Measurements from ENCODE around the gene PNPO.
"Not testable (repeated sequence)": the region's sequence is repeated elsewhere in the genome, so short reads cannot be mapped to it uniquely, and the experiment has no call there.

PNPO gene

DNA sequence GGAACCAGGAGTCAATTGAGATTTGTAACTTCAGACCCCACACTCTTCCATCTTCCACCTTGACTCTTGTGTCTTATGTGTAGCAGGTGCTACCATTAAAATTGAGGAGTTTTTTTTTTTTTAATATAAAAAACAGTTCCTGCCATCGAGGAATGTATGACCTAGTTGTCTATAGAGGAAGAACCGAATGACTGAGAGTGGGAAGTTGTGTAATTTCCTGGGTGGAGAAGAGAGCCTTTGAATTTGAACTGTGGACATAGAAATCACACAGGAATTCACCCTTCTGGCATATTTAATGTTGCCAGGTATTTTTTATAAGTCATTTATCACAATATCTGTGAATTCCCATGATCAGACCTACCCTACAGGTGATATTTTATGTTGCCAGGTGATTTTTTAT lies 23.4 kb upstream of the PNPO start:
- no peak for DNase-seq (ENCODE audit: low read depth)

DNA sequence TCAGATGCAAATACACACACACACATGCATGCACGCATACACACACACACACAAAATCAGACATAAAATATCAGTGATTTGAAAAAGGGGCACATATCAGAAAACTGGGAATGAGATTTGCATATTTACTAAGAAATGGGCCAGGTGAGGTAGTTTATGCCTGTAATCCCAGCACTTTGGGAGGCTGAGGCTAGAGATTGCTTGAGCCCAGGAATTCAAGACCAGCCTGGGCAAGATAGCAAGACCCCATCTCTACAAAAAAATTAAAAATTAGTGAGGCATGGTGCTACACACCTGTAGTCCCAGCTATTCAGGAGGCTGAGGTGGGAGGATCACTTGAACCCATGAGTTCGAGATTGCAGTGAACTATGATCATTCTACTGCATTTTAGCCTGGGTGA lies 22.4 kb upstream of the PNPO start:
- DNase-seq (ENCODE audit: low read depth) = no peak

DNA sequence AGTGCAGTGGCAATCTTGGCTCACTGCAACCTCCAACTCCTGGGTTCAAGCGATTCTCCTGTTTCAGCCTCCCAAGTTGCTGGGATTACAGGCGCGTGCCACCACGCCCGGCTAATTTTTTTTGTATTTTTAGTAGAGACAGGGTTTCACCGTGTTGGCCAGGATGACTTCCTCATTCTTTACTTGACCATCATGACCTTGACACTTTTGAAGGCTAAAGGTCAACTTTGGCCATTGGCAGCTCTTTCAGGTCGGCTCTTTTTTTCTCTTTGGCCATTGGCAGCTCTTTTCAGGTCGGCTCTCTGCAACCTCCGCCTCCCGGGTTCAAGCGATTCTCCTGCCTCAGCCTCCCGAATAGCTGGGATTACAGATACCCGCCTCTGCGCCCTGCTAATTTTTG lies 21.5 kb upstream of the PNPO start:
- not testable (repeated sequence) for DNase-seq (ENCODE audit: low read depth)

DNA sequence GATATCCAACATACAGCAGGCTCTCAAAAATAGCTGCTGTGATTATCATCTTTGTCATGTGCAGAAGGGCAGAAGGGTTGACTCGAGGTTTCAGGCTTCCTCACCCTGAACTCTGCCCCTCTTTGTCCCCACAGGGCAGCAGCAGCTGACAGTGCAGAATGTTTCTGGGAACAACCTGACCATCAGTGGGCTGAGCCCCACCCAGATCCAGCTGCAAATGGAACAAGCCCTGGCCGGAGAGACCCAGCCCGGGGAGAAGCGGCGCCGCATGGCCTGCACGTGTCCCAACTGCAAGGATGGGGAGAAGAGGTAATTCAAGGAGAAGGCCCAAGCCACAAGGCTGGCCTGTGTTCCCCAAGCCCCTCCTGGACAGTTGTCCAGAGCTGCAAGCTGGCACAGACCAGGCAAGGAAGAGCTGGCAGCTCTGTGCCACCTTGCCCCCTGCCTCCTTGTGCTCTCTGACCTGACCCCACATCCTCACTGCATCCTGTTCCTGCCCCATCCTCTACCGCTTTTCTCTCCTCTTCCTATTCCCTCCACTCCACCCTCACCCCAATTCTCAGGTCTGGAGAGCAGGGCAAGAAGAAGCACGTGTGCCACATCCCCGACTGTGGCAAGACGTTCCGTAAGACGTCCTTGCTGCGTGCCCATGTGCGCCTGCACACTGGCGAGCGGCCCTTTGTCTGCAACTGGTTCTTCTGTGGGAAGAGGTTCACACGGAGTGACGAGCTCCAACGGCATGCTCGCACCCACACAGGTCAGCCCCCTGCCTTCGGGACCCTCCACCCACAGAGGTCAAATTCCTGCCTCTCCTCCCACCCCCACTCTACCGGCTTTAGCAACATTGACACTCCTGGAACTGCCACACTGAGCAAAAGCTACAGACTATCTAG lies 16.3 kb upstream of the PNPO start:
- no peak for DNase-seq (ENCODE audit: low read depth)

DNA sequence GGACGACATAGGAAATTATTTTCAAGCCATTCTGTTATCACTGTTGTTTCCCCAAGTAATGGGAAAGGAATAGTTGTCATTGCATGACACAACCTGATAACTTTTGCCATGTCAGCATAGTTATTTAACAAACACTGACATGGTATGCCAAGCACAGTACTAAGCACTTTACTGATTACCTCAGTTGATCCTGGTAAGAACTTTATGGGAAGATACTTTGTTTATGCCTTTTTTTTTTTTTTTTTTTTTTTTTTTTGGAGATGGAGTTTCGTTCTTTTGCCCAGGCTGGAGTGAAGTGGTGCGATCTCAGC lies 15.7 kb upstream of the PNPO start:
- no peak for DNase-seq (ENCODE audit: low read depth)

DNA sequence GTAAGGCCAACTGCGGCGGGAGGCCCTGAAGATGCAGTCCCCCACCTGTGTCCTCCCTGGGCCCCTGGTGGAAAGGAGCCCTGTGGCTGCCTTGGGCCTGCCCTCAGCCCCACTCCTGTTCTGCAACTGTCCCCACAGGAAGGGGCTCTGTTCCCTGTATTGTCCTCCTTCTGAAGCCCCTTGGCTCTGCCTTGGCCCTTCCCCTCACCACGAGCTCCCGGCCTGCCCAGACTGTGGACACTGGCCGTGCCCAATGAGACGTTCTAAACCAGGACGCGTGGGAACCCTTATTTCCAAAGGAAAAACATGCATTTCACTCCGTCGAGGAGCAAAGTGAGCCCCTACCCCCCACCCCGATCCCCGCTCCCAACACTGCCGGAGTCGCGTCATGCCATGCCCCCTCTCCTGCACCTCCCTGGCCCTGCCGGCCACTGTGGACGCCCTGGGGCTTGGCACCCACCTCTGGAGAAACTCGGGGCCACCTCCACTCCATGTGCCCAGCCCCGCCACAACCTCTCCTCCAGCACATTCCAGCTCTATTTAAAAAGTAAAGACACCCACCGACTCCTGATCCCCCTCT lies 13.5 kb upstream of the PNPO start:
- no peak for DNase-seq (ENCODE audit: low read depth)

DNA sequence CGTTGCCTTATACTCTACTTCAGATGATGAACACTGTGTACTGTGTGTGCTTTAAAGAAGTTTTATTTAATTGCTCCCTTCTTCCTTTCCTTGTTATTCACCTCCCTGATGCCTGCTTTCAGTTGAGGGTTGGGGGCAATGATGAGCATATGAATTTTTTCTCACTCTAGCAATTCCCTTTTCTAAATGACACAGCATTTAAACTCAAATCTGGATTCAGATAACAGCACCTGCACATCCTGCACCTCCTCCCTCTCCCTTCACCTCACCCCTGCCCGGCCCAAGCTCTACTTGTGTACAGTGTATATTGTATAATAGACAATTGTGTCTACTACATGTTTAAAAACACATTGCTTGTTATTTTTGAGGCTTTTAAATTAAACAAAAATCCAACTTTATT lies 13.0 kb upstream of the PNPO start:
- no peak for DNase-seq (ENCODE audit: low read depth)

DNA sequence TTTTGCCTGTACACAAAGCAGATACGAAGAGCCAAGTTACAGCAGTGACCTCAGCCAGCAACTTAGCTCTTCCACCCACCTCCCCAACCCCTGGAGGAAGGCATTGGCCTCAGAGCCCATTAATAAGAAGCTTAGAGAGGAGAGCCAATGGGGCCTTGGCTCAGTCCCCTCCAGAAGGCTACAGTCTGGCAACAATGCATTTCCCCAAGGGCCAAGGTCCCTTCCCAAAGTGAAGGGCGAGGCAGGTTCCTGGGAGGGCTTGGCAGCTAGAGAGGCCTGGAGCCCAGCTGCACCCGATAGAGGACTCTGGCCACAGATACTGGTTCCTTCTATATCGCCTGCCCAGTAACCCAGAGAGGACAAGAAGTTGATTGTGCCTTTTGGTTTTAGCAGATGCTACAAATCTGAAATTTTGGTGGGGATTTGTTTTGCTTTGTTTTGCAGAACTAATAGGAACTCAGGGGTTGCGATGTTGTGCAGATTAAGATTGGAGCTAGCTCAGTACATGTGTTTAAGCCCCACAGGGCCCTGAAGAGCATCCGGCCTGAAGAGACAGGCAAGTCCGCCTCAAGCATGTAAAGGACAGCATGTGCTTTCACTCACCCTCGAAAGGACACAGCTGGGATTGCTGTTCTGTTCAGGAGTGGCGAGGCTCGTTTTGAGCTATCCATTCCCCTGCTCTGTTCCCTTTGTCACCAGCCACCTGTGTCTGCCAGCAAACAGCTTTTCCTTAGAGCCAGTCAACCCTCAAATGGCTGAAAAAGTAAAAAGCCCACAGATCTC lies 12.0 kb upstream of the PNPO start:
- DNase-seq (ENCODE audit: low read depth) = no peak

DNA sequence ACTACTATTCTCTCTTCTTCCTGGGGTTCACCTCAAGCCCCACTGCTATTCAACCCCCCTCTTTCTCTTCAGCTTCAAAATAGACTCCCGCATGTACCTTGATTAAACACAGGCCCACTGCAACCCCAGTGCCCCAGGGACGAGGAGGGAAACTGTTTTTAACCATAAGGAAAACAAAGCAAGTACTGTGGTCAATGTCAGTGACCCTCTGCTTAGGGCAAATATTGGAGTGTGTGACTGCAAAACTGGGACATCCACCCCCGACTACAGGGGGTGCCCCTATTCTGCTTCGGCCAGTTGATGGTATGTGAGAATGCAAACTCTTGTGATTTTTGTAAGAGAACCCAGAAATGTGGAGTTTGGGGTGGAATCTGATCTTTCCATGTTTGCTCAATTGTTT lies 9.5 kb upstream of the PNPO start:
- no peak for DNase-seq (ENCODE audit: low read depth)

DNA sequence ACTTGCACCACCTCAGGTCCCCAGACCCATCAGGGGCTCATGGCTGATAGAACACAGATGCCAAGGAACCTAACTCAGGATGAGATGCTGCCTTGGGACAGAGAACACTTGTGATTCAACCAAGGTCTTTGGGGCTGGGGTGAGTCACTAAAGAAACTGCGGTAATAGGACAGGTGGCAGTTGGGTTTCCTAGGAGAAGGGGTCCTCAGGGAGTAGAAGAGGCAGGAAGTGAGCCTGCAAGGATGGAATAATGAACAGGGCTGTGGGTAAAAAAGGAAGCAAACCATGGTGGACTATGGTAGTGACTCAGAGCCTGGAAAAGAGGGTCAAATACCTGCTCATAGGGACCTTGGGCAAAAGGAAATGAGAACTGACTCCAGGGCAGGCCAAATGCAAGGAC lies 6.5 kb upstream of the PNPO start:
- no peak for DNase-seq (ENCODE audit: low read depth)

DNA sequence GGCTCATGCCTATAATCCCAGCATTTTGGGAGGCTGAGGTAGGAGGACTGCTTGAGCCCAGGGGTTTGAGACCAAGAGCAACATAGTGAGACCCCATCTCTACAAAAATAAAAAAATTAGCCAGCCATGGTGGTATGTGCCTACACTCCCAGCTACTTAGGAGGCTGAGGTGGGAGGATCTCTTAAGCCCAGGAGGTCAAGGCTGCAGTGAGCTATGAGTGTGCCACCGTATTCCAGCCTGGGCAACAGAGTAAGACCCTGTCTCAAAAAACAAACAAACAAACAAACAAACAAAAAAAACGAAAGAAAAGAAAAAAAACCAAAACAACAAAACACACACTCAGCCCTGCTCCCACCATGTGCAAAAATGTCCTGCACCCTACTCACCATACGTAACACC lies 5.9 kb upstream of the PNPO start:
- DNase-seq (ENCODE audit: low read depth) = not testable (repeated sequence)

DNA sequence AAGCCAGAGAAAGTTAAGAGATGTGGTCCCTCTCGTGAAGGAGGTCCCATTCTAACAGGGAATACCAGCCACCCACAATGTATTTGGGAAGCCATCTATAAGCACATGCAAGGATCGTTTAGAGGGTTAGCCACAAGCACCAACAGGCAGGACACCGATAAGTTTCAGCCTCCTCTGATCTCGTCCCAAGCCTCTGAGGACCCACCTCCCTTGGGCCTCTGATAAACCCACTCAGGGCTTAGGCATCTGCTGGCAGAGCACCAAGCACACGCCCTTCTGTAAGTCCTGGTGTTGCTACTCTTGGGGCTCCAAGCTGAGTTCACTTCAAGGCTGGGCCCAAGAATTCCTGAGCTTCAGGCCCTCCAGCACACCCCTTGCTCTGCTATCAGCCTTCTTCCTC lies 5.4 kb upstream of the PNPO start:
- DNase-seq (ENCODE audit: low read depth) = no peak

DNA sequence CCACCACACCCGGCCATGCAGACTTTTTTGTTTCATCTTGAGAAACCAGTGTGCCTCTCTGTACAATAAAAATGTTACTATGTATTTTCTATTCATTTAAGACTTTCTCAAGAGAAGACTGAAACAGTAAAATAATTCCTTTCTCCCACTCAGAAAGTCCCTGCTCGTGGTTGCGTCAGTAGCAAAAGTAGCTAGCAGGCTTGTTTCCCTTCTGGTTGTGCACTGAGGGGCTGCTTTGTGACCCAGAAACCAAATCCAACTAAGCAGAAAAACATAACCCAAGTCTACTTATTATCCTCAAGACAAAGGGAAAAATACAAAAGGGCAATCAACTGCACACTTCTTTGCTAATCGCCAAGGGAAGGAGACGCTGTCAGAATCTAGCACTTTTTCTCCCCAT lies 3.4 kb upstream of the PNPO start:
- DNase-seq (ENCODE audit: low read depth) = no peak

DNA sequence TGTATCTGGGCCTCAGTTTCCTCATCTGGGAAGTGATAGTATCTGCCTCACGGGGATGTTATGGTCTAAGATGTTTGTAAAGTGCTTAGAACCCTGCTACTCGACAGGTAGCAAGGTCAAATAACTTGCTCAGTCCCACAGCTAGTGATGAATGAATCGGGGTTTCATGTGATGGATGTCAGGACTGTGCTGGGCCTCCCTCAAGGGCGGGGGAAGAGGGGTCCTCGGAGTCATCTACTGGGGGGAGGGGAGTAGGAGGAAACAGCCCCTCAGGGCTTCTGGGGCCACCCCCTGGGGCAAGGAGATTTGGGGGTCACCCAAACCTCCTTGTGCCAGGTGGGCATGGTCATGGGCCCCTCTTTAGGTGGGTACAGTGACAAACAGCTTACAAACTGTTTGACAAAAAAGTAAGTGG lies 732 bp downstream of the PNPO start:
- no peak for DNase-seq (ENCODE audit: low read depth)

DNA sequence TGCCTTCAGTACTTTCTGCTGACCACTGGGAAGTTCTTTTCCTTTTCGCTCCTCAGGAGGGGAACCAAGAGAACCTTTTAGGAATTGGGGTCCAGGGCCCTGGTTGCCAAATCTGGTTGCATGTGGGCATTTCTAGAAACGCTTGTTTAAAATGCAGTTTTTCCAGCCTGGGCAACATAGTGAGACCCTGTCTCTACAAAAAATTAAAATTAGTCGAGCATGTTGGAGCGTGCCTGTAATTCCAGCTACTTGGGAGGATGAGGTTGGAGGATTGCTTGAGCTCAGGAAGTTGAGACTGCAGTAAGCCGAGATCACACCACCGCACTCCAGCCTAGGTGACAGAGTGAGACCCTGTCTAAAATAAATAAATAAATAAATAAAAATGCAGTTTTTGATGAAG lies 1.2 kb downstream of the PNPO start:
- no peak for DNase-seq (ENCODE audit: low read depth)

DNA sequence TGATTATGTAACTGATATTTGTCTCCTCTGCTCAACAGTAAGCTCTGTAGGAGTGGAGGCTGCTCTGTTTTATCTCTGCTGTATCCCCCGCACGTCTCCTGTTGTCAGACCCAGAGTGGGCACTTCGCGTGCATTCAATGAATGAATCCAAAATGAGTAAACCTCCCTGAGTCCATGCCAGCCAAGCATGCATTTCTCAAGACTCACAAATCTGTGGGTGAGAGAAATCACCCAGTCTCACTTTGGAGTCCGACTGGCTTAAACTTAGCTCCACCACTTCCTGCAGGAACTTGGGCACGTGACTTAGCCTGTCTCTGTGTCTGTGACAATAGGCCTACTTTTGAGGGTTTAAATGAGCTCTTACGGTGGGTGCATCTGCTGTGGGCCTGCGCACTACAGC lies 3.7 kb downstream of the PNPO start:
- no peak for DNase-seq (ENCODE audit: low read depth)

DNA sequence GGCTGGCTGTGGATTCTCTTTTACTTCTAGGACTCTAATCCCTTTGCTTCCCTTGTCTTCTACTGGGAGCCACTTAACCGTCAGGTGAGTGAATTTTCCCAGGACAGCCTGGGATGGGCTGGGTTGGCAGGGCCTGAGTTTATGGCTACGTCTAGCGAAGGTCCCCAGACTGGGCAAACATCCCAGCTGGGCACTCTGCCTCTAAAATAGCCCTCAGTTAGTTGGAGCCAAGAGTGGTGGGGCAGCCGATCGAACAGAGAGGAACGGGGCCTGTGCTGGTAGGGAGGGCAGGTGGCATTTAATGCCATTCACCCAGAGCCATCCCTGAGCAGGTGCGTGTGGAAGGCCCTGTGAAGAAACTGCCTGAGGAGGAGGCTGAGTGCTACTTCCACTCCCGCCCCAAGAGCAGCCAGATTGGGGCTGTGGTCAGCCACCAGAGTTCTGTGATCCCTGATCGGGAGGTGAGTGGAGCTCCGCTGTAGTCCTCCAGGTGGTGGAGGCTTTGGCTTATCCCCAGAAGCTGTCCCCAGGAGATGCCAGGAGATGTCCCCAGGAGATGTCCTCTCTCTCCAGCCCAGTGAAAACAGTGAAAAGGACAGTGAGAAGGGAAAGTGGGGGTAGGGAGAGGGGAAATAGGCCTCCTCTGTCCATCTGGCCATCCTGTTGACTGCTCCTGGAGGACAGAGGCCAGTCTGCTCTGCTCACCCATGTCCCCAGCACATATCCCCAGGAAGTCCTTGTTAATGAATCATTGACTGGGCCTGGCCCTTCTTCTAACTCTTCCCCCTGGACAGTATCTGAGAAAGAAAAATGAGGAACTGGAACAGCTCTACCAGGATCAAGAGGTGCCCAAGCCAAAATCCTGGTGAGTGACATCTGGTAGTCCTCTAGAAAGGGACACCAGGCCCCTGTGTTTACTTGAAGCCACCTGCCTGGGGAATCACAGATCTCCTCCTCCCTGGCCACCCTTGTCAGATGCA lies 4.4 kb downstream of the PNPO start:
- no peak for DNase-seq (ENCODE audit: low read depth)

DNA sequence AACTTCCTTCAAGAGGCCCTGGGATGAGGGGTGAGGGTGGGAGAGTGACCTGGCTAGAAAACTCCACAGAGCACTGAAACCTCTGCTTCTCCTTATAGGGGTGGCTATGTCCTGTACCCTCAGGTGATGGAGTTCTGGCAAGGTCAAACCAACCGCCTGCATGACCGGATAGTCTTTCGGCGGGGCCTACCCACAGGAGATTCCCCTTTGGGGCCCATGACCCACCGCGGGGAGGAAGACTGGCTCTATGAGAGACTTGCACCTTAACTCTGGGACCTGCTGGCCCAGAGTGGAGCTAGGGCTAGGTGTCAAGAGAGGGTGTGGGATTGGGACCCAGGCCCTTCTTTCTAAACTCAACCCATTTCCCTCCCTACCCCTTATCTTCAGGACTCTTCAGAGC lies 5.1 kb downstream of the PNPO start:
- no peak for DNase-seq (ENCODE audit: low read depth)

DNA sequence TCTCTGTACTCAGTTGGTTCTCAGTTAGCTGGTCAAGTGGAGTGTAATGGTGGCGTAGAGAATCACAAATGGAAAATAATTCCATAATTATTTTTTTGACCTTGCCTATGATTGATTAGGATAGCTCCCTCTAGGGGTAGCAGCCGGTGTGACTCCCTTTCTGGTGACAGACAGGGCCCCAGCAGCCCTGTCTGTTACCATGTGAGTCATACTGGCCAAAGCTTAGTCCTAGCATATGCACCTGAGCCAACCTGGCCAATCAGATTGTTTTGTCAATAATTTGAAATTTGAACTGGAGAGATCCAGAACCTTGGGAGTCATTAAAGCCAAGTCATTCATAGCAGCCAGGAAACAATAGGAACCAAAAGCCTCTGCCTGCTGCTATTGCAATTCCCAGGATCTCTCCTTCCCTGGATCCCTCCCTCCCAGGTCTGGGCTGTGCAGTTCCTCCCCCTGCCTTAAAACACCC lies 5.6 kb downstream of the PNPO start:
- peak; percentile 65 for DNase-seq (ENCODE audit: low read depth)

DNA sequence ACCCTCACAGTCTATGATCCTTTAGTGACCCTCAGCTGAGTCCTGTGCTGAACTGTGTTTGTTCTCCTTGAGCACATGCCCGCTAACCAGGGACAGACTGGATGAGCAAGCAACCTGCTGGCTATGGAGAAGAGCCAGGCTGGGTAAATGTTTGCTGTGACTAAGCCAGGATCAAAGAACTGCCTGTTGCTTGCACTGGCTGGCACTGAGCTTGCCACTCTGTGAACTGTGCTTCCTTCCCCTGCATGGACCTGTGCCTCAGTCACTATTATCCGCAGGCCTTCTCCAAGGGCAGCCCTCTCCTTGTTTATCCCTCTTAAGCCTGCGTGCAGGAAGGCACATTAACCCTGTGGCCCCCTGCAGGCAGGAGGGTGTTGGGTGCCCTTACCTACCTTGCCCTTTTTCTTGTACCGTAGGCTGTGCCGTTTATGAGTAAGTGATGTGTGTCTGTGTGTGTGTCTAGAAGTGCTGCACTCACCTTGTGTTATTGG lies 7.4 kb downstream of the PNPO start:
- DNase-seq (ENCODE audit: low read depth) = no peak

DNA sequence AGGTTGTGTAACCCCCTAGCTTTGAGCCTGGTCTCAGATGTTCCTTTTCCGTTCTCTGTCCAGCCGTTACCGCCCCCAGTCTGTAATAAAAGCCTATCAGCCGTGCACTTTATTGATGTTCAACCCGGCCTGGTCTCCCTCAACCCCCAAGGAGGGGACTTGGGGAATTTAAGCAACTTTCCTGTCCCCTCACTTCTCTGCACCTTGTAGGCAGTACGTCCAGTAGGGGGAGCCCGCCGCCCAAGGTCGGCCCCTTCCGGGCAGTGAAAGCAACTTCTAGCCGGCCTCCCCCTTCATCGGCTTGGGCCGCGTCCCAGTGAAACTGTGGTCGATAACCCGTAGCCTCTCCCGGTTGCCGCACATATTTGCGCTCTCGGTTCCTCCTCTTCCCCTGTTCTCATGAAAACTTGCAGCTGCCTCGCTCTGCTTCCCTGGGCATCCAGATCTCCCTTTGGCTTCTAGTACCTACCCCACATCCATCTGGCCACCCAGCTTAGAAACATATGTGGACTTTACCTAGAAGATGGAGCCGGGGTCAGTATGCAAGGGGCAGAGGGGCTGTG lies 7.9 kb downstream of the PNPO start:
- peak; percentile 70 for DNase-seq (ENCODE audit: low read depth)
